ENCODE results near the gene RAX2. TPM values are rescaled to one million over a fixed set of nuclear protein-coding genes. Genes with fewer than 3 reads are reported as not detected.

RAX2 gene
- total and polyA plus RNA-seq, 2 donors (not counting 3 experiments of a cell fraction or from before 2014, with no cell fraction given), result not detected

DNA sequence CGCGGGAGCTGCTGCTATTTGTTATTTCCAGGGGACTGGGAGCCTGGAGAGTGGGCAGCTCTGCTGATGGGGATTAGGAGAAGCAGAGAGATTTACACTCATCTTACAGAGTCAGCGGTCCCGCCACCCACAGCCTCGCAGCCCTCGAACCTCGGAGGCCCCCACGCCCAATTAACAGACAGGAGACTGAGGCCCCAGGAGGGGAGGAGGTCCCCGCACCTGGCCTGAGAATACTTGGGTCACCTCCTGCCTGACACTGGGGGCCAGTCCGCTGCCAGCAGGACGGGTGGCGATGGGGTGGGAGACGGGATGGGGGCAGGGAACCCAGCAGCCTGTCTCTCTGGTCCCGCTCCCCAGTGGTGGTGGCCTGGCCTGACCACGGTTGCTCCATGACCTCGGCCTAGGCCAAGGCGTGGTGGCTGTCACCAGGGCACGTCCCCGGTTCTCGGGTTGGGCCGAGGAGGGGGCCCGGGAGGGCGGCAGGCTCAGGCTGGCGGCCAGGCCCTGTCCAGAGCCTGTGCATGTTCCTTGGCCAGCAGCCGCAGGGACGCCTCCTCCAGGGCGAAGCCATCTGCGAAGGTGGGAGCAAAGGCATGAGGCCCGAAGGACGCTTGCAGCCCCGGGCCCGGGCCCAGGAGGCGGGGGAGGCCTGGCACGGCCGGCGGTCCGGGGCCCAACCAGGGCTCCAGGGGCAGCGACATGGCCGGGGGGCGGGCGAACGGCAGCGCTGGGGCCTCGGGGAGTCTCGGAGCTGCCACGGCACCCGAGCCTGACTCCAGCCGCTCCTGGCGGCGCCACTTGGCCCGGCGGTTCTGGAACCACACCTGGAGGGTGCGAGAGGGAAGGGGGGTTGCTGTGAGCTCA, 1.7 kb downstream of the RAX2 start:
- no peak overlapping the region for H3K9ac ChIP-seq (replicated peaks; ENCODE audit: extremely low read depth, insufficient read depth, low read length)
- CTCF ChIA-PET, result interaction anchor here (0.7 to 0.8 kb wide), 2 partner anchors 8 to 51 kb away, joined by 3 read pairs; partner anchors contain the start of gene MRPL54
- POLR2A ChIA-PET, result no interaction called here
- H4K20me1 ChIP-seq (replicated peaks; ENCODE audit: control insufficient read depth, extremely low read depth, insufficient read depth, low read length), result no peaks in the 10 kb centered on the region
- peaks cover 2 to 8% of the 10 kb centered on the region in 2 experiments for H3K36me3 ChIP-seq (ENCODE audit: control insufficient read depth in 2 of 2, extremely low read depth in 1 of 2, insufficient read depth in 2 of 2, low read length in 2 of 2)
- intact Hi-C loops (cut with micrococcal nuclease), result no loop called here
- no peaks in the 10 kb centered on the region for H3K9me3 ChIP-seq (replicated peaks; ENCODE audit: control insufficient read depth, insufficient read depth, low read length)
- no peak for FAIRE-seq
- peaks cover 6% of the 10 kb centered on the region for H3K4me1 ChIP-seq (ENCODE audit: control insufficient read depth, extremely low read depth, insufficient read depth, low read length)
- TF ChIP-seq EZH2 (IDR thresholded peaks at IDR 0.05; ENCODE audit: borderline replicate concordance, low read depth, low read length, severe bottlenecking) (no peak), GATA2 (IDR thresholded peaks at IDR 0.05; ENCODE audit: insufficient read depth, insufficient read length, low read depth, low read length) (no peak), MYC (IDR thresholded peaks at IDR 0.05; ENCODE audit: low read depth, low read length) (no peak), POLR2A (IDR thresholded peaks at IDR 0.05; ENCODE audit: low read depth, low read length) (no peak), JUN (IDR thresholded peaks at IDR 0.05; ENCODE audit: borderline replicate concordance, insufficient read depth, insufficient read length, low read depth) (no peak), POLR2AphosphoS5 (IDR thresholded peaks at IDR 0.05; ENCODE audit: insufficient read depth, low read depth, low read length) (no peak), FOS (IDR thresholded peaks at IDR 0.05; ENCODE audit: borderline replicate concordance, insufficient read depth, low read length) (no peak)
- TF ChIP-seq, protein P1, sequence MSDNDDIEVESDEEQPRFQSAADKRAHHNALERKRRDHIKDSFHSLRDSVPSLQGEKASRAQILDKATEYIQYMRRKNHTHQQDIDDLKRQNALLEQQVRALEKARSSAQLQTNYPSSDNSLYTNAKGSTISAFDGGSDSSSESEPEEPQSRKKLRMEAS (IDR thresholded peaks at IDR 0.05; ENCODE audit: insufficient read depth, insufficient read length), result no peak
- TF ChIP-seq, protein P2, sequence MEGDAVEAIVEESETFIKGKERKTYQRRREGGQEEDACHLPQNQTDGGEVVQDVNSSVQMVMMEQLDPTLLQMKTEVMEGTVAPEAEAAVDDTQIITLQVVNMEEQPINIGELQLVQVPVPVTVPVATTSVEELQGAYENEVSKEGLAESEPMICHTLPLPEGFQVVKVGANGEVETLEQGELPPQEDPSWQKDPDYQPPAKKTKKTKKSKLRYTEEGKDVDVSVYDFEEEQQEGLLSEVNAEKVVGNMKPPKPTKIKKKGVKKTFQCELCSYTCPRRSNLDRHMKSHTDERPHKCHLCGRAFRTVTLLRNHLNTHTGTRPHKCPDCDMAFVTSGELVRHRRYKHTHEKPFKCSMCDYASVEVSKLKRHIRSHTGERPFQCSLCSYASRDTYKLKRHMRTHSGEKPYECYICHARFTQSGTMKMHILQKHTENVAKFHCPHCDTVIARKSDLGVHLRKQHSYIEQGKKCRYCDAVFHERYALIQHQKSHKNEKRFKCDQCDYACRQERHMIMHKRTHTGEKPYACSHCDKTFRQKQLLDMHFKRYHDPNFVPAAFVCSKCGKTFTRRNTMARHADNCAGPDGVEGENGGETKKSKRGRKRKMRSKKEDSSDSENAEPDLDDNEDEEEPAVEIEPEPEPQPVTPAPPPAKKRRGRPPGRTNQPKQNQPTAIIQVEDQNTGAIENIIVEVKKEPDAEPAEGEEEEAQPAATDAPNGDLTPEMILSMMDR (IDR thresholded peaks at IDR 0.05; ENCODE audit: extremely low read depth in 1 of 2, insufficient read depth in 1 of 2, low read depth in 1 of 2, low read length in 2 of 2), result no peak
- no peak overlapping the region for H3K4me3 ChIP-seq (replicated peaks in 1 of 3; ENCODE audit: insufficient read depth in 1 of 3, low read depth in 1 of 3, low read length in 3 of 3)
- H3K79me2 ChIP-seq (ENCODE audit: control insufficient read depth, insufficient read depth, low read length), result no peaks in the 10 kb centered on the region
- no peak overlapping the region for H3K27ac ChIP-seq (ENCODE audit: insufficient read depth, low read depth, low read length)
- H2AFZ ChIP-seq (ENCODE audit: low read depth, low read length), result no peak overlapping the region
- dilution Hi-C loops (cut with MboI; ENCODE audit: extremely low pct_ligation_motif_present, low sequenced_read_pairs), result no loop called here
- no peak for DNase-seq (ENCODE audit: low read depth, low spot score)
- no peaks in the 10 kb centered on the region for H3K27me3 ChIP-seq (ENCODE audit: control insufficient read depth in 2 of 2, insufficient read depth in 2 of 2, low read length in 2 of 2)
- no peaks in the 10 kb centered on the region for H3K9me1 ChIP-seq (replicated peaks; ENCODE audit: control insufficient read depth, extremely low read depth, insufficient read depth, low read length)
- BruUV-seq (replicated peaks), result no TSS peak
- H3K4me2 ChIP-seq (ENCODE audit: insufficient read depth, low read length), result no peak overlapping the region
